Measurements from ENCODE around the gene TSC1. TPM values are rescaled to one million over a fixed set of nuclear protein-coding genes. Genes with fewer than 3 reads are reported as not detected.
"Not testable (repeated sequence)": the region's sequence is repeated elsewhere in the genome, so short reads cannot be mapped to it uniquely, and the experiment has no call there.

The TSC1 gene
- total and polyA plus RNA-seq, 2 experiments from 2014 or later, result 19.5 to 47.8 TPM

DNA sequence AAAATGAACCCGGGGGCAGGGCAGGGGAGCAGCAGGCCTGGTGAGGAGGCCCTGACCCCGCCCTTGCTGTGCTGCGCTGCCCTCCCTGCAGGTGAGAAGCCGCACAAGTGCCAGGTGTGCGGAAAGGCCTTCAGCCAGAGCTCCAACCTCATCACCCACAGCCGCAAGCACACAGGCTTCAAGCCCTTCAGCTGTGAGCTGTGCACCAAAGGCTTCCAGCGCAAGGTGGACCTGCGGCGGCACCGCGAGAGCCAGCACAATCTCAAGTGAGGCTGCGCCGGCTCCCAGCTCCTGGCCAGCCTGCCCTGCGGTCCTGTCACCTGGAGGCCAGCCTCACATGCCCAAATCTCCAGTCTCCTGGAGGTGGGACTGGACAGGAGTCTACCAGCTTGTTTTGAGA, 46.4 kb upstream of the TSC1 start:
- Histone ChIP-seq H3K9me3 (ENCODE audit: low read depth) (no peaks in the 10 kb centered on the region), H3K36me3 (replicated peaks; ENCODE audit: insufficient read depth, low read depth) (no peaks in the 10 kb centered on the region), H3K27me3 (no peaks in the 10 kb centered on the region), H3K4me2 (no peak overlapping the region), H4K20me1 (ENCODE audit: insufficient read depth, poor library complexity, severe bottlenecking) (no peaks in the 10 kb centered on the region), H3K4me3 (no peak overlapping the region), H3K4me1 (ENCODE audit: insufficient read depth) (peaks cover 5% of the 10 kb centered on the region), H3K27ac (no peak overlapping the region), H3K9me2 (replicated peaks; ENCODE audit: insufficient read depth) (no peaks in the 10 kb centered on the region), H3K79me2 (no peaks in the 10 kb centered on the region), H2AFZ (no peak overlapping the region)
- 96% methylated on average over 14 of the region's 14 CpGs for WGBS (ENCODE audit: low lambda C conversion rate, missing lambda C conversion rate)
- TF ChIP-seq EZH2phosphoT487 (IDR thresholded peaks at IDR 0.05; ENCODE audit: low read depth, severe bottlenecking, unreplicated experiment) (no peak), CTCF (IDR thresholded peaks at IDR 0.05; ENCODE audit: poor library complexity) (no peak), EZH2 (IDR thresholded peaks at IDR 0.05; ENCODE audit: borderline replicate concordance) (no peak)
- no peak for DNase-seq (ENCODE audit: low spot score)

GRCh38 chr9:132989998-132990557, 45.7 kb upstream of the TSC1 start:
- H3K4me3 ChIP-seq; H3K79me2 ChIP-seq; H2AFZ ChIP-seq; H3K4me2 ChIP-seq; H3K36me3 ChIP-seq (replicated peaks; ENCODE audit: insufficient read depth, low read depth); H4K20me1 ChIP-seq (ENCODE audit: insufficient read depth, poor library complexity, severe bottlenecking); H3K27ac ChIP-seq; H3K9me3 ChIP-seq (ENCODE audit: low read depth); H3K27me3 ChIP-seq; H3K9me2 ChIP-seq (replicated peaks; ENCODE audit: insufficient read depth); H3K4me1 ChIP-seq (ENCODE audit: insufficient read depth); DNase-seq (ENCODE audit: low spot score): not testable (repeated sequence)
- 88% methylated on average over 4 of the region's 4 CpGs for WGBS (ENCODE audit: low lambda C conversion rate, missing lambda C conversion rate)

GRCh38 chr9:132989414-132989996, 45.1 kb upstream of the TSC1 start:
- Histone ChIP-seq H2AFZ (no peak overlapping the region), H4K20me1 (ENCODE audit: insufficient read depth, poor library complexity, severe bottlenecking) (no peaks in the 10 kb centered on the region), H3K27me3 (no peaks in the 10 kb centered on the region), H3K4me1 (ENCODE audit: insufficient read depth) (no peaks in the 10 kb centered on the region), H3K9me3 (ENCODE audit: low read depth) (no peaks in the 10 kb centered on the region), H3K4me2 (no peak overlapping the region), H3K4me3 (no peak overlapping the region), H3K9me2 (replicated peaks; ENCODE audit: insufficient read depth) (no peaks in the 10 kb centered on the region), H3K27ac (no peak overlapping the region), H3K36me3 (replicated peaks; ENCODE audit: insufficient read depth, low read depth) (no peaks in the 10 kb centered on the region), H3K79me2 (no peaks in the 10 kb centered on the region)
- WGBS (ENCODE audit: low lambda C conversion rate, missing lambda C conversion rate), result 95% methylated on average over 23 of the region's 23 CpGs
- TF ChIP-seq CTCF (IDR thresholded peaks at IDR 0.05; ENCODE audit: poor library complexity) (no peak), EZH2phosphoT487 (IDR thresholded peaks at IDR 0.05; ENCODE audit: low read depth, severe bottlenecking, unreplicated experiment) (no peak), EZH2 (IDR thresholded peaks at IDR 0.05; ENCODE audit: borderline replicate concordance) (no peak)
- DNase-seq (ENCODE audit: low spot score), result no peak

DNA sequence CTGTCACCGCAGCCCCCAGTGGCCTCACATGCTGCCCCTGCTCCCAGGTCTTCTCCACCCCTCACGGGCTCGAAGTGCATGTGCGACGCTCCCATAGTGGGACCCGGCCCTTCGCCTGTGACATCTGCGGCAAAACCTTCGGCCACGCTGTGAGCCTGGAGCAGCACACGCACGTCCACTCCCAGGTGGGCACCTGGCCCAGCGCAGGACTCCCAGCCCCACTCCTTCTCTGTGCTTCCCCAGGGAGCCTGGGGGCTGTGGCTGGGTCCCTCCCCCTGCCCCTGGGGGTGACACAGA, 44.5 kb upstream of the TSC1 start:
- Histone ChIP-seq H3K4me1 (ENCODE audit: insufficient read depth) (no peaks in the 10 kb centered on the region), H3K36me3 (replicated peaks; ENCODE audit: insufficient read depth, low read depth) (no peaks in the 10 kb centered on the region), H3K79me2 (no peaks in the 10 kb centered on the region), H2AFZ (no peak overlapping the region), H3K9me3 (ENCODE audit: low read depth) (no peaks in the 10 kb centered on the region), H3K9me2 (replicated peaks; ENCODE audit: insufficient read depth) (no peaks in the 10 kb centered on the region), H3K27ac (no peak overlapping the region), H3K4me2 (no peak overlapping the region), H3K27me3 (no peaks in the 10 kb centered on the region), H3K4me3 (no peak overlapping the region), H4K20me1 (ENCODE audit: insufficient read depth, poor library complexity, severe bottlenecking) (no peaks in the 10 kb centered on the region)
- WGBS (ENCODE audit: low lambda C conversion rate, missing lambda C conversion rate), result 97% methylated on average over 13 of the region's 13 CpGs
- TF ChIP-seq EZH2phosphoT487 (IDR thresholded peaks at IDR 0.05; ENCODE audit: low read depth, severe bottlenecking, unreplicated experiment) (no peak), CTCF (IDR thresholded peaks at IDR 0.05; ENCODE audit: poor library complexity) (no peak)
- no peak for DNase-seq (ENCODE audit: low spot score)
